Body of pancreas (tissue), 4 donors: ENCODE results near the gene ZNF286A.
"Not testable (repeated sequence)": the region's sequence is repeated elsewhere in the genome, so short reads cannot be mapped to it uniquely, and the experiment has no call there.

Experiments used
- CTCF ChIP-seq, 7 experiments: fragments of 450-650 bp in 4 of 7; fragments of 200-600 bp in 3 of 7; sonication (generic) in 3 of 7; IDR thresholded peaks; one replicate each; pipeline ENCODE4 v1.5.1; 2016 to 2019; ENCODE audit warnings: antibody characterized with exemption in 7 of 7
- POLR2A ChIP-seq, 3 donors: fragments of 450-650 bp; IDR thresholded peaks; one replicate each; pipeline ENCODE4 v1.6.1; 2016; ENCODE audit warnings: antibody characterized with exemption in 3 of 3, mild to moderate bottlenecking in 2 of 3

GRCh38 chr17:15736578-15736977 lies 37.0 kb downstream of the ZNF286A start:
- TF ChIP-seq POLR2A, CTCF (IDR thresholded peaks at IDR 0.05): not testable (repeated sequence)
